ENCODE data around the gene EPC2. TPM values are rescaled to one million over a fixed set of nuclear protein-coding genes. Genes with fewer than 3 reads are reported as not detected.

EPC2 gene
- total RNA-seq, 2 experiments from 2014 or later = 12.8 to 26.3 TPM

- Histone ChIP-seq H4K20me1 (ENCODE audit: insufficient read depth, low read length) (no peaks in the 10 kb centered on the region), H3K4me3 (ENCODE audit: low read depth, low read length, poor library complexity, severe bottlenecking) (no peak overlapping the region), H3K27ac (ENCODE audit: low read depth, low read length, poor library complexity, severe bottlenecking) (no peak overlapping the region), H2AFZ (ENCODE audit: low read length) (no peak overlapping the region), H3K36me3 (ENCODE audit: insufficient read depth, low read length) (peaks cover 19% of the 10 kb centered on the region; the same call in 1 of the 2 replicates), H3K4me1 (ENCODE audit: insufficient read depth, low read length, poor library complexity, severe bottlenecking) (no peaks in the 10 kb centered on the region), H3K79me2 (ENCODE audit: insufficient read depth, low read depth, low read length) (no peaks in the 10 kb centered on the region; the same call in 1 of the 2 replicates), H3K9me3 (ENCODE audit: low read length) (no peaks in the 10 kb centered on the region), H3K9me2 (ENCODE audit: insufficient read depth, low read length) (no peaks in the 10 kb centered on the region; the same call in 1 of the 2 replicates), H3K4me2 (ENCODE audit: low read length) (no peak overlapping the region)
- ChIA-PET CTCF (ENCODE audit: unreplicated experiment) (no interaction called here), POLR2A (interaction anchor here (0.6 to 0.7 kb wide), 2 partner anchors 16 to 37 kb away, joined by 3 to 4 read pairs; no protein-coding TSS in a partner anchor)
- TF ChIP-seq EZH2phosphoT487 (IDR thresholded peaks at IDR 0.05; ENCODE audit: borderline replicate concordance, low read depth, low read length) (no peak), CTCF (conservative IDR thresholded peaks at IDR 0.05; ENCODE audit: low read length) (no peak)
- DNase-seq (ENCODE audit: low spot score) = no peak
- intact Hi-C loops (cut with micrococcal nuclease; ENCODE audit: unreplicated experiment) = no loop called here
- BruUV-seq (replicated peaks) = no TSS peak
These were observed 110.3 kb downstream of the EPC2 start for GRCh38 chr2:148754864-148755263.

GRCh38 chr2:148756292-148756975 lies 111.9 kb downstream of the EPC2 start:
- H3K36me3 ChIP-seq (ENCODE audit: insufficient read depth, low read length) = peaks cover 19% of the 10 kb centered on the region; the same call in 1 of the 2 replicates
- H3K4me3 ChIP-seq (ENCODE audit: low read depth, low read length, poor library complexity, severe bottlenecking) = no peak overlapping the region
- no peaks in the 10 kb centered on the region for H3K4me1 ChIP-seq (ENCODE audit: insufficient read depth, low read length, poor library complexity, severe bottlenecking)
- no peaks in the 10 kb centered on the region for H3K9me2 ChIP-seq (ENCODE audit: insufficient read depth, low read length)
- H3K27ac ChIP-seq (ENCODE audit: low read depth, low read length, poor library complexity, severe bottlenecking) = no peak overlapping the region
- H2AFZ ChIP-seq (ENCODE audit: low read length) = no peak overlapping the region
- no peaks in the 10 kb centered on the region for H3K9me3 ChIP-seq (ENCODE audit: low read length)
- H3K4me2 ChIP-seq (ENCODE audit: low read length) = no peak overlapping the region
- POLR2A ChIA-PET = no interaction called here
- TF ChIP-seq EZH2phosphoT487 (IDR thresholded peaks at IDR 0.05; ENCODE audit: borderline replicate concordance, low read depth, low read length) (no peak), CTCF (conservative IDR thresholded peaks at IDR 0.05; ENCODE audit: low read length) (no peak)
- H3K79me2 ChIP-seq (ENCODE audit: insufficient read depth, low read depth, low read length) = no peaks in the 10 kb centered on the region
- H4K20me1 ChIP-seq (ENCODE audit: insufficient read depth, low read length) = no peaks in the 10 kb centered on the region
- CTCF ChIA-PET (ENCODE audit: unreplicated experiment) = no interaction called here
- DNase-seq (ENCODE audit: low spot score) = no peak
- intact Hi-C loops (cut with micrococcal nuclease; ENCODE audit: unreplicated experiment) = no loop called here
- BruUV-seq (replicated peaks) = no TSS peak

- Histone ChIP-seq H3K9me3 (ENCODE audit: low read length) (no peaks in the 10 kb centered on the region), H2AFZ (ENCODE audit: low read length) (no peak overlapping the region), H3K79me2 (ENCODE audit: insufficient read depth, low read depth, low read length) (no peaks in the 10 kb centered on the region), H3K4me1 (ENCODE audit: insufficient read depth, low read length, poor library complexity, severe bottlenecking) (no peaks in the 10 kb centered on the region), H3K36me3 (ENCODE audit: insufficient read depth, low read length) (peaks cover 24% of the 10 kb centered on the region; the same call in 1 of the 2 replicates), H3K4me3 (ENCODE audit: low read depth, low read length, poor library complexity, severe bottlenecking) (no peak overlapping the region), H4K20me1 (ENCODE audit: insufficient read depth, low read length) (no peaks in the 10 kb centered on the region), H3K4me2 (ENCODE audit: low read length) (no peak overlapping the region), H3K27ac (ENCODE audit: low read depth, low read length, poor library complexity, severe bottlenecking) (no peak overlapping the region), H3K9me2 (ENCODE audit: insufficient read depth, low read length) (no peaks in the 10 kb centered on the region)
- no TSS peak for BruUV-seq (replicated peaks)
- POLR2A ChIA-PET = no interaction called here
- no peak for DNase-seq (ENCODE audit: low spot score)
- CTCF ChIA-PET (ENCODE audit: unreplicated experiment) = no interaction called here
- TF ChIP-seq EZH2phosphoT487 (IDR thresholded peaks at IDR 0.05; ENCODE audit: borderline replicate concordance, low read depth, low read length) (no peak), CTCF (conservative IDR thresholded peaks at IDR 0.05; ENCODE audit: low read length) (no peak)
- intact Hi-C loops (cut with micrococcal nuclease; ENCODE audit: unreplicated experiment) = no loop called here
These were observed 120.3 kb downstream of the EPC2 start for GRCh38 chr2:148764815-148765214.
